OCI-LY7 (cell line): Measurements from ENCODE around the gene USH2A.

Experiments used
- CTCF ChIP-seq: fragments of 200-600 bp; sonication (generic); conservative IDR thresholded peaks from 2 replicates; pipeline ENCODE4 v1.5.1; 2014; ENCODE audit warnings: mild to moderate bottlenecking, antibody characterized with exemption, low read length, moderate library complexity, mixed read lengths
- EZH2phosphoT487 ChIP-seq: fragments of 200-600 bp; sonication (generic); IDR thresholded peaks from 2 replicates; pipeline ENCODE4 v1.6.1; 2018; ENCODE audit warnings: low read depth, borderline replicate concordance, mild to moderate bottlenecking, mixed run types, antibody characterized with exemption, low read length, moderate library complexity, mixed read lengths

- TF ChIP-seq CTCF = no peak
- no peak for TF ChIP-seq EZH2phosphoT487
These were observed 34.1 kb upstream of the USH2A start for GRCh38 chr1:216457356-216457755.
